CD8-positive, alpha-beta memory T cell (primary cell): ENCODE measurements around the gene CTNND2. TPM values are rescaled to one million over a fixed set of nuclear protein-coding genes. Genes with fewer than 3 reads are reported as not detected.
A peak's percentile ranks its signal among the peaks of the same experiment; 100 is the strongest.

Experiments used
- CTCF ChIA-PET: fragments of 350-600 bp; sonication (Branson Sonifier 250); formaldehyde crosslinking; loops from one replicate; lab custom pipeline; 2021; ENCODE audit warnings: antibody characterized with exemption; lab: Charles Lee
- POLR2A ChIA-PET: fragments of 350-600 bp; sonication (Branson Sonifier 250); formaldehyde crosslinking; loops from one replicate; lab custom pipeline; 2021; ENCODE audit warnings: antibody characterized with exemption; lab: Charles Lee
- DNase-seq, 5 donors: peaks; one replicate each; pipeline versions ENCODE4 v3.0.0 to v3.0.0-alpha.2; 2020 to 2022; ENCODE audit warnings: mixed read lengths in 1 of 5
- H3K27ac ChIP-seq: one replicate; pipeline ENCODE4 v1.7.0; 2013; ENCODE audit warnings: low read depth, mild to moderate bottlenecking, low read length, moderate library complexity
- H3K27me3 ChIP-seq: 2 replicates; pipeline ENCODE4 v1.7.0; 2013; ENCODE audit warnings: low read length, mild to moderate bottlenecking; ENCODE audit not compliant: insufficient read depth, poor library complexity, severe bottlenecking
- H3K36me3 ChIP-seq: 2 replicates; pipeline ENCODE4 v1.7.0; 2013; ENCODE audit warnings: mild to moderate bottlenecking, low read length, moderate library complexity; ENCODE audit not compliant: insufficient read depth
- H3K4me1 ChIP-seq: 2 replicates; pipeline ENCODE4 v1.7.0; 2013; ENCODE audit warnings: mild to moderate bottlenecking, low read length, moderate library complexity; ENCODE audit not compliant: insufficient read depth
- H3K4me3 ChIP-seq: 2 replicates; pipeline ENCODE4 v1.7.0; 2013; ENCODE audit warnings: mild to moderate bottlenecking, low read length
- H3K9me3 ChIP-seq: 2 replicates; pipeline ENCODE4 v1.7.0; 2013; ENCODE audit warnings: mild to moderate bottlenecking, low read length
- H3K27ac Mint-ChIP-seq, 8 donors: one replicate each; pipeline ENCODE4 v1.8.0; 2020 to 2021; ENCODE audit warnings: mixed read lengths in 8 of 8, mild to moderate bottlenecking in 6 of 8, inconsistent platforms in 3 of 8, moderate library complexity in 3 of 8
- H3K27me3 Mint-ChIP-seq, 2 donors: one replicate each; pipeline ENCODE4 v1.8.0; 2020 to 2021; ENCODE audit warnings: mixed read lengths in 2 of 2, mild to moderate bottlenecking in 1 of 2, moderate library complexity in 1 of 2
- H3K36me3 Mint-ChIP-seq, 3 donors: one replicate each; pipeline ENCODE4 v1.8.0; 2020 to 2021; ENCODE audit warnings: mixed read lengths in 3 of 3, inconsistent platforms in 1 of 3, mild to moderate bottlenecking in 1 of 3
- H3K4me1 Mint-ChIP-seq, 3 donors: one replicate each; pipeline ENCODE4 v1.8.0; 2020 to 2021; ENCODE audit warnings: mixed read lengths in 3 of 3, inconsistent platforms in 1 of 3, mild to moderate bottlenecking in 1 of 3
- H3K4me3 Mint-ChIP-seq, 7 donors: one replicate each; pipeline ENCODE4 v1.8.0; 2020 to 2021; ENCODE audit warnings: mixed read lengths in 7 of 7, mild to moderate bottlenecking in 6 of 7, moderate library complexity in 4 of 7, inconsistent platforms in 2 of 7
- H3K9me3 Mint-ChIP-seq, 5 donors: one replicate each; pipeline ENCODE4 v1.8.0; 2020 to 2022; ENCODE audit warnings: mixed read lengths in 5 of 5, mild to moderate bottlenecking in 3 of 5, moderate library complexity in 2 of 5, inconsistent platforms in 1 of 5
- polyA plus RNA-seq: library from polyadenylated mRNA; unstranded; fragments of 300-500 nt; fragmentation: Illumina TruSeq; gene quantifications from one replicate; pipeline ENCODE4 v1.2.3, GENCODE V29; 2021
- total RNA-seq, 2 experiments: library from RNA; stranded (reverse); gene quantifications; one replicate each; pipeline ENCODE4 v1.2.3, GENCODE V29; 2021

Gene CTNND2
- total and polyA plus RNA-seq, 3 experiments from 2014 or later = not detected

DNA sequence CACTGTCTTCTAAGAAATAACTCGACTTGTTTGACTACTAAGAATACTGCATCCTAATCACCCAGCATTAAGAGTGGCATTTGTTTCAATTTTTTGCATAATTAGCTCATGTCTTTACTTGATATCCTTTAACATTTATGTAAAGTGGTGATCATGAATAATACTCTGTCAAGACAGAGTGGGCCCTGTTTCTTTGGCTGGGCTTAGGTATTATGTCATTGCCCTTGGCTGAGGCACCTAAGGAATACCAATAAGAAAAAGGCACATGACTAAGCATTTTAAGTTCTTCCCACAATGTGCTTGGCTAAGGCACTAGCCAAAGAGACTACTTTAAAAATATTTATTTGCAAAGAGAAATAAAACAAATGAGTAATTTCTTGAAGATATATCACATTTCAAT, 308.1 kb downstream of the CTNND2 start:
- H3K27ac Mint-ChIP-seq = no peak overlapping the region
- H3K4me3 ChIP-seq = no peak overlapping the region
- no peak overlapping the region for H3K4me3 Mint-ChIP-seq
- H3K27me3 ChIP-seq = no peaks in the 10 kb centered on the region
- peaks cover 0 to 8% (median 2%) of the 10 kb centered on the region in 5 donors for H3K9me3 Mint-ChIP-seq
- H3K9me3 ChIP-seq = no peaks in the 10 kb centered on the region
- H3K36me3 ChIP-seq = no peaks in the 10 kb centered on the region
- peaks cover 0 to 3% of the 10 kb centered on the region in 2 donors for H3K27me3 Mint-ChIP-seq
- H3K27ac ChIP-seq = no peak overlapping the region
- DNase-seq = no peak
- POLR2A ChIA-PET = no interaction called here
- CTCF ChIA-PET = no interaction called here
- H3K4me1 Mint-ChIP-seq = no peaks in the 10 kb centered on the region
- no peaks in the 10 kb centered on the region for H3K4me1 ChIP-seq
- no peaks in the 10 kb centered on the region for H3K36me3 Mint-ChIP-seq

DNA sequence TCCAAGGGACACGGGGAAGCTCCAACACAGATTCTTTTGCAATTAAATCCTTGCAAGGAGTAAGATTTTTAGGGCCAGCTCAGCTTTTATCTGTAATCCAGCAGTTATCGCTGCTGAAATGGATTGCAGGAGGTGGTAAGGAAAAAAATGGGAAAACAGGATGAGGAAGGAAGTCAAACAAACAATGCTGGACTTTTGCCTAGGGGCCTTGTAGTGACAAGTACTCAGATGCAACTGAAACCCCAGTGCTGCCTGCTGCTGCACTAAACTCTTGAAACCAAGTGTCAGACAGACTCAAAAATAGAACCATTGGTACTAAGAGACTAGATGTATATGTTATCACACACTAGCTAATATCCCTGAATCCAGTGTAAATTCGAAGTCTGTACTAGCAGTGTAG, 309.2 kb downstream of the CTNND2 start:
- H3K36me3 ChIP-seq = no peaks in the 10 kb centered on the region
- peaks cover 0 to 8% (median 2%) of the 10 kb centered on the region in 5 donors for H3K9me3 Mint-ChIP-seq
- H3K4me1 Mint-ChIP-seq = no peaks in the 10 kb centered on the region
- H3K4me1 ChIP-seq = no peaks in the 10 kb centered on the region
- H3K4me3 Mint-ChIP-seq = no peak overlapping the region
- no peaks in the 10 kb centered on the region for H3K9me3 ChIP-seq
- no peaks in the 10 kb centered on the region for H3K27me3 ChIP-seq
- peaks cover 0 to 3% of the 10 kb centered on the region in 2 donors for H3K27me3 Mint-ChIP-seq
- H3K36me3 Mint-ChIP-seq = no peaks in the 10 kb centered on the region
- H3K4me3 ChIP-seq = no peak overlapping the region
- no peak overlapping the region for H3K27ac Mint-ChIP-seq
- no peak overlapping the region for H3K27ac ChIP-seq
- CTCF ChIA-PET = no interaction called here
- POLR2A ChIA-PET = no interaction called here
- no peak for DNase-seq

DNA sequence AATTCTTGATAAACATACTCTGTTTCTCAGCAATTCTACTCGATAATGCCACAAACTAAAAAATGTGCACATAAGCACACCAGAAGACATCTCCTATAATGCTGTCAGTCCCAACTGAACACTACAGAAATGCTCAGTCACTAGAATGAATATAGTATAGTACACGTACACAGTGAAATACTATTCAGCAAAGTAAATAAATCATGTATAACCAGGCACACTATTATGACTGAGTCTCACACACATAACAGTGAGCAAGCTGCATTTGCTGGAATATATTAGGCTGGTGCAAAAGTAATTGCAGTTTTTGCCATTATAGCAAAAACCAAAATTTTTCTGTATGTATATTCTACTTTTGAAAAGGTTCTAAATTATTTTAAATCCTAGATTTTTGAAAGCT, 310.2 kb downstream of the CTNND2 start:
- Histone ChIP-seq H3K27ac (no peak overlapping the region), H3K4me1 (no peaks in the 10 kb centered on the region), H3K36me3 (no peaks in the 10 kb centered on the region), H3K9me3 (no peaks in the 10 kb centered on the region), H3K4me3 (no peak overlapping the region), H3K27me3 (no peaks in the 10 kb centered on the region)
- no peaks in the 10 kb centered on the region for H3K4me1 Mint-ChIP-seq
- H3K9me3 Mint-ChIP-seq = peaks cover 0 to 7% (median 2%) of the 10 kb centered on the region in 5 donors
- H3K4me3 Mint-ChIP-seq = no peak overlapping the region
- POLR2A ChIA-PET = no interaction called here
- CTCF ChIA-PET = no interaction called here
- H3K36me3 Mint-ChIP-seq = no peaks in the 10 kb centered on the region
- H3K27me3 Mint-ChIP-seq = peaks cover 0 to 3% of the 10 kb centered on the region in 2 donors
- no peak for DNase-seq
- H3K27ac Mint-ChIP-seq = no peak overlapping the region

DNA sequence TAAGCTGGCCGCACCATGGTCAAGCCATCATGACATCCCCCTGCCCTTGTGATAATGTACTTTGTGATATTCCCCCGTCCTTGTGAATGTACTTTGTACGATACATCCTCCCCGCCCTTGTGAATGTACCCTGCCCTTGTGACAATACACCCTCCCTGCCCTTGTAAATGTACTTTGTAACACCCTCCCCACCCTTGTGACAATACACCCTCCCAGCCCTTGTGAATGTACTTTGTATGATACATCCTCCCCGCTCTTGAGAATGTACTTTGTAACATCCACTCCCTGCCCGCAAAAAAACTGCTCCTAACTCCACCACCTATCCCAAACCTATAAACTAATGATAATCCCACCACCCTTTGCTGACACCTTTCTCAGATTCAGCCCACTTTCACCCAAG, 313.8 kb downstream of the CTNND2 start:
- no peak for DNase-seq
- Mint-ChIP-seq H3K27me3 (peaks cover 0 to 3% of the 10 kb centered on the region in 2 donors), H3K4me3 (no peak overlapping the region), H3K36me3 (no peaks in the 10 kb centered on the region), H3K4me1 (no peaks in the 10 kb centered on the region), H3K9me3 (peaks cover 0 to 7% (median 2%) of the 10 kb centered on the region in 5 donors), H3K27ac (peak overlapping the region in 1 of 8 donors; percentile 39)
- H3K27ac ChIP-seq = no peak overlapping the region
- POLR2A ChIA-PET = no interaction called here
- no peak overlapping the region for H3K4me3 ChIP-seq
- no peaks in the 10 kb centered on the region for H3K36me3 ChIP-seq
- CTCF ChIA-PET = no interaction called here
- H3K9me3 ChIP-seq = no peaks in the 10 kb centered on the region
- no peaks in the 10 kb centered on the region for H3K27me3 ChIP-seq
- no peaks in the 10 kb centered on the region for H3K4me1 ChIP-seq

DNA sequence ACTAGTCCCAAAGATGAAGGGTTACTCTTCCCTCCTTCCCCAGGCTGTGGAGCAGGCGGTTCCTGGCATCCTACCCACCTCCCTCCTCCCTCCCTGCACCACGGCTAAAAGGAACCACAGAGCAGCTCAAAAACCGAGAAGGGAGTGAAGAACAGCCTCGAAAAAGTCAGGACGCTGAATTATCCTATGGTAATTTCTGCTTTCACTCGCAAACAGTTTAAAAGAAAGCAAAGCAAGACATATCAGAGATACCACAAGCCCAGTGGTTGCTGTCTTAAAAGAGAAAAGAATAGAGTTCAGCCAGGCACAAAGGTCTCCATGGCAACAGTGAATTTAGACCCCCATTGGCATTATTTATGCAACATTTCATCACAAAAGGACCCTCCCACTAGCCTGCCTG, 315.4 kb downstream of the CTNND2 start:
- H3K27ac ChIP-seq = no peak overlapping the region
- H3K27ac Mint-ChIP-seq = no peak overlapping the region
- H3K36me3 ChIP-seq = no peaks in the 10 kb centered on the region
- ChIA-PET CTCF (no interaction called here), POLR2A (no interaction called here)
- no peaks in the 10 kb centered on the region for H3K9me3 ChIP-seq
- peaks cover 0 to 3% of the 10 kb centered on the region in 2 donors for H3K27me3 Mint-ChIP-seq
- no peaks in the 10 kb centered on the region for H3K4me1 Mint-ChIP-seq
- peaks cover 0 to 7% (median 3%) of the 10 kb centered on the region in 5 donors for H3K9me3 Mint-ChIP-seq
- no peak overlapping the region for H3K4me3 ChIP-seq
- no peaks in the 10 kb centered on the region for H3K4me1 ChIP-seq
- H3K27me3 ChIP-seq = no peaks in the 10 kb centered on the region
- DNase-seq = no peak
- no peak overlapping the region for H3K4me3 Mint-ChIP-seq
- H3K36me3 Mint-ChIP-seq = no peaks in the 10 kb centered on the region

DNA sequence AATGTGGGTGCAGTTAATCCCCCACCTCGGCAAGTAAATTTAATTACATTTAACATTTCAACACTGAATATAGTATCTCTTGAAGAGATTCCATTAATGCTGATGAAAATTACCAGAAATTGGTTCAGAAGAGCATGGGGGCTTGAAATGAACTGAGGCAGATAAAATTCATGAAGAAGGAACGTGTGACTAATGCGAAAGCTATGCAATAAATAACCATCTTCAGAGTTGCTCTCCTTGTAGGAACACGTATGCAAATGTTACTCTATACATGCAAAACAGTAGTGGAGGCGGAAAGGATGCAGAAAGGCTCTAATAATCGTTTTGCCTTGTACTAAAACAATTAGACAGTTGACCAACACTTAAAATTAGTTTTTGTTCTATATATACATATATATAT, 320.2 kb downstream of the CTNND2 start:
- no peaks in the 10 kb centered on the region for H3K36me3 Mint-ChIP-seq
- no peaks in the 10 kb centered on the region for H3K27me3 Mint-ChIP-seq
- no peak for DNase-seq
- Histone ChIP-seq H3K36me3 (no peaks in the 10 kb centered on the region), H3K4me1 (no peaks in the 10 kb centered on the region), H3K27me3 (no peaks in the 10 kb centered on the region), H3K9me3 (no peaks in the 10 kb centered on the region), H3K4me3 (no peak overlapping the region), H3K27ac (no peak overlapping the region)
- CTCF ChIA-PET = no interaction called here
- H3K27ac Mint-ChIP-seq = no peak overlapping the region
- H3K9me3 Mint-ChIP-seq = peaks cover 0 to 3% (median 0%) of the 10 kb centered on the region in 5 donors
- POLR2A ChIA-PET = no interaction called here
- no peaks in the 10 kb centered on the region for H3K4me1 Mint-ChIP-seq
- no peak overlapping the region for H3K4me3 Mint-ChIP-seq

DNA sequence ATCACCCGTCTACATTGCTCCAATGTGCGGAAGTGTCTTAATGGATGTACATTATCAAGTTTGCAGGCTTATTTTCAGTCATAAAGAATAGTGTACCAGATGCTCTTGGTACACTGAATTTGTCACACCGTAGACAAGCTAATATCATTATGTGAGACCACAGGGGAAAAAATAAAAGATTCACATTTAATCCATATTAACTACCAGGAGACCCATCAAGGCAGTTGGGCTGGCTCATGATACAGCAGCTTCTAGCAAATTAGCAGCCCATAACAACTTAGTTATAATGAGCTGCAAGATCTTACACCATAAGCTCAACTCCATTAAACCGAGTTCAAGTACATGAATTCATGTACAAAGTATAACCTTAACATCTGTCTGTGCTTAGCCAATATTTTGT, 324.9 kb downstream of the CTNND2 start:
- H3K27me3 ChIP-seq = no peaks in the 10 kb centered on the region
- H3K4me3 ChIP-seq = no peak overlapping the region
- no peaks in the 10 kb centered on the region for H3K4me1 ChIP-seq
- ChIA-PET CTCF (no interaction called here), POLR2A (no interaction called here)
- Mint-ChIP-seq H3K9me3 (peaks cover 0 to 4% (median 0%) of the 10 kb centered on the region in 5 donors), H3K27me3 (no peaks in the 10 kb centered on the region), H3K4me1 (no peaks in the 10 kb centered on the region), H3K27ac (no peak overlapping the region), H3K36me3 (no peaks in the 10 kb centered on the region), H3K4me3 (no peak overlapping the region)
- no peak overlapping the region for H3K27ac ChIP-seq
- H3K9me3 ChIP-seq = no peaks in the 10 kb centered on the region
- no peaks in the 10 kb centered on the region for H3K36me3 ChIP-seq
- no peak for DNase-seq

DNA sequence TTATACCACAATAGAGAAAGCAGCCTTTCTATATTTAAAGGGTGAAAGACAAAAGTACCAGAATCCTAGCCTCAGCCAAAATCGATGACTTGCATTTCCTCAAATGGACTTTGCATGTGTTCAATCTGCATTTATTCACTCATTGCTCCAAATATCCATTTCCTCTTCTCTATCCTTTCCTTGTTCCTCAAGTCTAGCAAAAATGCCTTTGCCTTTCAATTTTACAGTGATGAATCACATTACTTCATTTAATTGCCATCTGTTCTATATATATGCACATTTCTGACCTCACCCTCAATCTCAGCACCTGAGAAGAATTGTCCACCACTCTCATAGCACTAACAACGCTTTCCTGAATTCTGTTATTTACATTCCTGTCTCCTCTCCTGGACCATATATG, 329.5 kb downstream of the CTNND2 start:
- Mint-ChIP-seq H3K4me3 (no peak overlapping the region), H3K27me3 (no peaks in the 10 kb centered on the region), H3K27ac (no peak overlapping the region), H3K4me1 (no peaks in the 10 kb centered on the region), H3K9me3 (peaks cover 0 to 4% (median 0%) of the 10 kb centered on the region in 5 donors), H3K36me3 (no peaks in the 10 kb centered on the region)
- Histone ChIP-seq H3K27me3 (no peaks in the 10 kb centered on the region), H3K27ac (no peak overlapping the region), H3K4me3 (no peak overlapping the region), H3K4me1 (no peaks in the 10 kb centered on the region), H3K36me3 (no peaks in the 10 kb centered on the region), H3K9me3 (no peaks in the 10 kb centered on the region)
- CTCF ChIA-PET = no interaction called here
- DNase-seq = no peak
- POLR2A ChIA-PET = no interaction called here
